Activated T-cell treated with anti-CD3 and anti-CD28 coated beads for 1 hour (primary cell): Measurements from ENCODE around the gene STX17.

Experiments used
- DNase-seq: peaks from one replicate; pipeline ENCODE4 v3.0.0-alpha.2; 2020; ENCODE audit warnings: low read depth

STX17 gene

GRCh38 chr9:99907208-99907532, 716 bp downstream of the STX17 start:
- no peak for DNase-seq

DNA sequence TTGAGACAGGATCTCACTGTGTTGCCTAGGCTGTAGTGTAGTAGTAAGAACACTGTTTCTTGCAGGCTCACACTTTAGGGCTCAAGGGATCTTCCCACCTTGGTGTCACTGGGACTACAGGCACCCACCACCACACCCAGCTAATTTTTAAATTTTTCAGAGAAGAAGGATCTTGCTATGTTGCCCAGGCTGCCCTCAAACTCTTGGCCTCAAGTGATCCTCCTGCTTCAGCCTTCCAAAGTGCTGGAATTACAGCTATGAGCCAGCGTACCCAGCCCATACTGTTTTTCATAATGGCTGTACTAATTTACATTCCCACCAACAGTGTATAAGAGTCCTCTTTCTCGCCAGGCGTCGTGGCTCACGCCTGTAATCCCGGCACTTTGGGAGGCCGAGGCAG, 5.1 kb downstream of the STX17 start:
- no peak for DNase-seq

- no peak for DNase-seq
Measured at GRCh38 chr9:99916650-99917049, 10.2 kb downstream of the STX17 start.

- DNase-seq, result no peak
Measured at GRCh38 chr9:99918134-99918533, 11.7 kb downstream of the STX17 start.

- DNase-seq, result no peak
Measured at GRCh38 chr9:99919930-99920329, 13.5 kb downstream of the STX17 start.

- no peak for DNase-seq
Measured at GRCh38 chr9:99921875-99922710, 15.6 kb downstream of the STX17 start.

DNA sequence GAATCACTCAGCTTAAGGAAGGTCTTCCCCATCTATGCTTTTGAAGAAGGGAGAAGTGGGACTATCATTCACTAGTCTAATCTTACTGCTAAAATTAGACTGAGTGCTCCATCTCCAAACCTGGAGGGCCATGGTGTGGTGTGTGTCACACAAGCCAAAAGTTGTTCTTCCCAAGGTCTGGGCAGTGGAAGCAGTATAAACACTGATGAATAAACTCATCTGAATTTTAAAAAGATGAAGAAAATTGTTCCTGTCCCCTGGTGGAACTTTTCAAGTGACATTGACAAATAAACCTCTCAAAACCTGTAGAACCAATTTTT, 16.2 kb downstream of the STX17 start:
- DNase-seq, result no peak

- no peak for DNase-seq
Measured at GRCh38 chr9:99925541-99925940, 19.1 kb downstream of the STX17 start.

DNA sequence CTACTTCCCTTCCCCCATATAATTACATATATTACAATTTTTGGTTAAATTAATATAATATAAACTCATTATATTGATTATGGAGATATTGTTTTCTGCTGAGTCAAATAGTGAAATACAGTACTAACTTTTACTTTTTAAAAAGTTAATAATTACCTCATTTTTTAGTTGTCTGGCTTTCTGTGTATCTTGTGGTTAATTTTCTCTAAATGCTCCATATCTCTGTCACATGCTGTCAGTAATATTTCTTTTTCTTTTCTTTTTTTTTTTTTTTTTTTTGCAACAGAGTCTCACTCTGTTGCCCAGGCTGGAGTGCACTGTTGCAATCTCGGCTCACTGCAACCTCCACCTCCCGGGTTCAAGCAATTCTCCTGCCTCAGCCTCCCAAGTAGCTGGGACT, 23.2 kb downstream of the STX17 start:
- no peak for DNase-seq

DNA sequence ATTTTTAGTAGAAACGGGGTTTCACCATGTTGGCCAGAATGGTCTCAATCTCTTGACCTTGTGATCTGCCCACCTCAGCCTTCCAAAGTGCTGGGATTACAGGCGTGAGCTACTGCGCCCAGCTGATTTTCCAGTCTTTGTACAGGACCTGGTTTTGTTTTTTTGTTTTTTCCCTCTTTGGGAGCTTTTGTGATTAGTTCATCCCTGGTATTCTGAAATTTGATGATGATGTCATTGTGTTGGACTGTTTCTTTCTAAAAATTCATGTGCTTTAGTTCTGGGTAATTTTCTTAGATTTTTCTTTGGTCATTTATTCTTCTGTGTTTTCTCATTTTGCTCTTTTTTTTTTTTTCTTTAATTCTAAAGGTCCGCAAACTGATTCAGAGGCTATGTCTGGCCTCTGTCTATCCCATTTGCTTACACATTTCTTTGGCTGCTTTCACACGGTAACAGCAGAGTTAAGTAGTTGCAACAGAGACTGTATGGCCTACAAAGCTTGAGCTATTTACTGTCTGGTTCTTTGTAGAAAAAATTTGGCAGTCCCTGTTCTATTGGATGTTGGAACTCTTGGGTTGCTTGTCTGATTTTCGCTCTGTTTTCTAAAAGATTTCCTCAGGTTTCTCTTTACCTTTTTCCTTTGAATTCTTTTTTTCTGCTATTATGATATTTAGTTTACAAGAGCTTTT, 24.8 kb downstream of the STX17 start:
- DNase-seq, result no peak

GRCh38 chr9:99936947-99937587, 30.6 kb downstream of the STX17 start:
- DNase-seq, result no peak

DNA sequence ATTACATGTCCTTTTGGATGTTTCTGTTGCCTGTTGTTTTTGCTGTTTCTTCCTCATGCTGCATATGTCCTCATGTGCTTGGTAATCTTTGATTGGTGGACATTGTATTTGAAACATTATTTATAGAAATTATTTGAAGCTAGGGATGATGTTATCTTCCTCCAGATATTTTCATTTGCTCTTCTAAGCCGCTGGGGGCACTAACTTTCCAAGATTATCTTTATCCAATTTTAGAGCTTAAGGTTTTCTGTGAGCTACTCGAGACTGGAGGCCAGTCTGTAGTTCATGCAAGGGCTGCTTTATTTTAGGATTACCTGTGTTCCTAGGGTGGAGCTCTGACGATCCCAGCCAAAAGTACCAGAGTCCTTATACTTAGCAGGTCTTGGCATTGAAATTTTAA, 40.9 kb downstream of the STX17 start:
- no peak for DNase-seq

DNA sequence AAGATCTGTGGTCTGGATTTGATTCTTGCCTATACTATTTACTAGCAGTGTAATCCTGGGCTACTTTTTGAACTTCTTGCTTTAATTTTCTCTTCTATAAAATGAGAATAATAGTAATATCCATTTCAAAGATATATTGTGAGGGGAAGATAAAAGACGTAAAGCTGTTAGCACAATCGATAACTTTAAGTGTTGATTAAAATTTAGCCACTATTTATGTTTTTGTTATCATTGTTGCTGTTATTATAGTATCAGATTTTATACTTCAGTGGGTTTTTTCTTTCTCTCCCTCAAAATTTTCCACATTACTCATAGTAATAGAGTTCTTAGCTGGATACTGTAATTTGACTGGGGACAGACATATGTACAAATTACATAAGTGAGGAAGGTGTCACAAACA, 42.0 kb downstream of the STX17 start:
- DNase-seq, result no peak

- DNase-seq, result no peak
Measured at GRCh38 chr9:99948896-99949295, 42.4 kb downstream of the STX17 start.

GRCh38 chr9:99953861-99954507, 47.5 kb downstream of the STX17 start:
- no peak for DNase-seq

GRCh38 chr9:99954819-99955218, 48.4 kb downstream of the STX17 start:
- no peak for DNase-seq

- DNase-seq, result no peak
Measured at GRCh38 chr9:99955606-99956005, 49.2 kb downstream of the STX17 start.

DNA sequence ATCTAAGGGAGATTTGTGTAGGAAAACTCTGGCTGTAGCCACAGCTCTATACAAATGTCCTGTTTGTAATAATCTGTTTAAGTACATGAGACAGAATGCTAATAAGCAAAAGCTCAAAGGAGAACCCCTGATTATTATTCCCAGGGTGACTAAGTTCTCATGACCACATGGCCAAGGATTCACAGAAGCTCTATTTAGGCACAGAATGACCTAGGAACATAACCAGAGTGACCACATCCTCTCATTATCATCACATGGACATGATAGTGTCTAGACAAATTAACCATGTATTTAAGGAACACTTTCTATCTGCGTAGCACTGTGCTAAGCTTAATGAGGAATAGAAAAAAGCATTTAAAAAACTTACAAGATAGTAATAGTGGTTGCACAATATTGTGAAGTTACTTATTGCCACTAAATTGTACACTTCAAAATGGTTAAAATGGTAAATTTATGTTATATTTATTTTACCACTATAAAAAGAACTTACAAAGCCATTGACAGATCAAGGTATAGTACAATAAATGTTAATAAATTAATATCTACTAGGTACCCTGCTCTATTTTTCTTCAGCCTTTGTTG, 56.3 kb downstream of the STX17 start:
- no peak for DNase-seq

- no peak for DNase-seq
Measured at GRCh38 chr9:99964336-99964735, 57.9 kb downstream of the STX17 start.

- DNase-seq, result no peak
Measured at GRCh38 chr9:99966001-99966400, 59.5 kb downstream of the STX17 start.

DNA sequence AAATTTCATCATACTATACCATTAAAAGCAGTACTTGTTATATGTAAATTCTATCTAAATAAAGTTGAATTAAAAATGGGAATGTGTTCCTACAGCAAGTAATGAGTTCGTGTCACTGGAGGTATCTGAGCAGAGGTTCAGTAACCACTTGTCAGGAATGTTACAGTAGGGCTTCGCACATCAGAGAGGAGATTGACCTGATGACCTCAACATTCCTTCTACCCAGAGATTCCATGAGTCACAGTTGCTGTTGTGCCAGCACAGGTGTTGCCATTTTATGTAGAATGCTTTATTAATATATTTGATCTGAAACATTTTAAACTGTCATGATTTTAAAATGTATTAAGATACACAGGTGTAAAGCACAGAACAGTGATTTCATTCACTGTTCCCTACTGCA, 60.3 kb downstream of the STX17 start:
- no peak for DNase-seq

- no peak for DNase-seq
Measured at GRCh38 chr9:99967457-99967856, 61.0 kb downstream of the STX17 start.

DNA sequence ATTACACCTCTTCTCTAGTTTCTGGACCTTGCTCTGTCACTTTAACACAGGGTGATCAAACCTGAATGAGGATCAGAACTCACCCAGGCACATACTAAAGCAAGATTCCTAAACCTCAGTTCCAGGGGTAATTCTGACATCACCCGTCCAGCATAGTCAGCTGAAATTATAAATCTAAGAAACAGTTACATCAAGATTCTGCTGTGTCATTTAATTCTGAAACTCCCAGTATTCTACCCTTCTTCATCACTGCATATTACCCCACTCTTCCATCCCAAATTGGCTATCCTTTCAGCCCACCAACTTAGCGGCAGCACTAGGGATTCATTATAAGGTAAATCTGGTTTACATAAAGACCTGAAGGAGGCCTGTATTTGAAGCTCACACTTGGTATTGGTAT, 64.0 kb downstream of the STX17 start:
- DNase-seq, result no peak
